DOHH2 (cell line): Measurements from ENCODE around the gene CARMIL1.

Source experiments
- H3F3A ChIP-seq: fragments of 200-600 bp; sonication (generic), shearing (Covaris generic); 2 replicates; pipeline ENCODE4 v1.6.0; 2016; ENCODE audit warnings: antibody characterized with exemption, mild to moderate bottlenecking; ENCODE audit not compliant: control insufficient read depth, insufficient read depth
- H3K27ac ChIP-seq: fragments of 200-600 bp; sonication (generic); 2 replicates; pipeline ENCODE4 v1.5.1; 2014; ENCODE audit warnings: low read depth, mild to moderate bottlenecking, low read length, moderate library complexity
- H3K27me3 ChIP-seq: fragments of 200-600 bp; sonication (generic); 2 replicates; pipeline ENCODE4 v1.6.1; 2014; ENCODE audit warnings: mild to moderate bottlenecking, low read length, mixed read lengths; ENCODE audit not compliant: control insufficient read depth
- H3K36me3 ChIP-seq: fragments of 200-600 bp; sonication (generic); 2 replicates; pipeline ENCODE4 v1.6.1; 2014; ENCODE audit warnings: mild to moderate bottlenecking, low read length, moderate library complexity, mixed read lengths; ENCODE audit not compliant: control insufficient read depth
- H3K4me1 ChIP-seq: fragments of 200-600 bp; sonication (generic); 2 replicates; pipeline ENCODE4 v1.6.1; 2014; ENCODE audit warnings: mild to moderate bottlenecking, low read length, mixed read lengths; ENCODE audit not compliant: control insufficient read depth
- H3K4me2 ChIP-seq: fragments of 200-600 bp; sonication (generic); 2 replicates; pipeline ENCODE4 v1.6.0; 2014; ENCODE audit warnings: mild to moderate bottlenecking, low read length, moderate library complexity
- H3K4me3 ChIP-seq: fragments of 200-600 bp; sonication (generic); 2 replicates; pipeline ENCODE4 v1.5.1; 2014; ENCODE audit warnings: mild to moderate bottlenecking, low read length, mixed read lengths
- H3K79me2 ChIP-seq: fragments of 200-600 bp; sonication (generic); 2 replicates; pipeline ENCODE4 v1.6.1; 2014; ENCODE audit warnings: mild to moderate bottlenecking, low read length, mixed read lengths; ENCODE audit not compliant: control insufficient read depth
- H3K9me2 ChIP-seq: fragments of 200-600 bp; sonication (generic); replicated peaks from 2 replicates; pipeline ENCODE4 v1.6.1; 2014; ENCODE audit warnings: mild to moderate bottlenecking, low read length, mixed read lengths; ENCODE audit not compliant: control insufficient read depth
- H3K9me3 ChIP-seq: fragments of 200-600 bp; sonication (generic); 2 replicates; pipeline ENCODE4 v1.6.1; 2014; ENCODE audit warnings: antibody characterized with exemption, low read length, mixed read lengths; ENCODE audit not compliant: control insufficient read depth, insufficient read depth
- H4K20me1 ChIP-seq: fragments of 200-600 bp; sonication (generic); 2 replicates; pipeline ENCODE4 v1.6.0; 2014; ENCODE audit warnings: low read depth, mild to moderate bottlenecking, antibody characterized with exemption, low read length, moderate library complexity; ENCODE audit not compliant: control insufficient read depth, insufficient read depth
- EZH2phosphoT487 ChIP-seq: fragments of 200-600 bp; sonication (generic); IDR thresholded peaks from 2 replicates; pipeline ENCODE4 v1.6.1; 2017; ENCODE audit warnings: borderline replicate concordance, mild to moderate bottlenecking, antibody characterized with exemption, low read length, moderate library complexity, mixed read lengths
- TF ChIP-seq, protein P1 (sequence below): fragments of 200-600 bp; sonication (generic); IDR thresholded peaks from one replicate; pipeline ENCODE4 v1.5.1; 2014; ENCODE audit warnings: antibody characterized with exemption, mild to moderate bottlenecking, low read depth, low read length; ENCODE audit not compliant: poor library complexity, severe bottlenecking

CARMIL1 gene

DNA sequence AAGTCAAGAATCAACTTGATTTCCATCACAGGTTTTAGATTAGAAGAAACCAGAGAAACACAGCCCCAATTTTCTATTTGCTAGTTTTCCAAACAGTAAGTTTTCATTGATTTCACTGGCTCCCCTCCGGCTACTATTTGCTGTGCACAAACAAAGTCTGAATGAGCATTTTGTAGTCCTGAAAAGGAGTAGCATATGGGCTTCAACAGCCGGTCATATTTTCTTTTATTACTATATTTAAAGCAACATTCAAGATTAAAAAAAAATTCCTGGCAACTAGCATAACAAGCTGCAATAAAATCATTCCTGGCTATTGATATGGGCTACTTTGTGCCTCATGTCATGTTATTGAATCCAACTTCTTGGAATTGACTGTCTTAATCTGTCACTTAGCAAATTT, 48.3 kb downstream of the CARMIL1 start:
- H3K36me3 ChIP-seq, result no peaks in the 10 kb centered on the region
- H3F3A ChIP-seq, result no peaks in the 10 kb centered on the region
- peaks cover 39% of the 10 kb centered on the region for H3K79me2 ChIP-seq
- no peak overlapping the region for H3K4me2 ChIP-seq
- H3K9me2 ChIP-seq, result no peaks in the 10 kb centered on the region
- TF ChIP-seq EZH2phosphoT487, result no peak
- TF ChIP-seq, protein P1, sequence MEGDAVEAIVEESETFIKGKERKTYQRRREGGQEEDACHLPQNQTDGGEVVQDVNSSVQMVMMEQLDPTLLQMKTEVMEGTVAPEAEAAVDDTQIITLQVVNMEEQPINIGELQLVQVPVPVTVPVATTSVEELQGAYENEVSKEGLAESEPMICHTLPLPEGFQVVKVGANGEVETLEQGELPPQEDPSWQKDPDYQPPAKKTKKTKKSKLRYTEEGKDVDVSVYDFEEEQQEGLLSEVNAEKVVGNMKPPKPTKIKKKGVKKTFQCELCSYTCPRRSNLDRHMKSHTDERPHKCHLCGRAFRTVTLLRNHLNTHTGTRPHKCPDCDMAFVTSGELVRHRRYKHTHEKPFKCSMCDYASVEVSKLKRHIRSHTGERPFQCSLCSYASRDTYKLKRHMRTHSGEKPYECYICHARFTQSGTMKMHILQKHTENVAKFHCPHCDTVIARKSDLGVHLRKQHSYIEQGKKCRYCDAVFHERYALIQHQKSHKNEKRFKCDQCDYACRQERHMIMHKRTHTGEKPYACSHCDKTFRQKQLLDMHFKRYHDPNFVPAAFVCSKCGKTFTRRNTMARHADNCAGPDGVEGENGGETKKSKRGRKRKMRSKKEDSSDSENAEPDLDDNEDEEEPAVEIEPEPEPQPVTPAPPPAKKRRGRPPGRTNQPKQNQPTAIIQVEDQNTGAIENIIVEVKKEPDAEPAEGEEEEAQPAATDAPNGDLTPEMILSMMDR, result no peak
- no peaks in the 10 kb centered on the region for H3K27me3 ChIP-seq
- no peaks in the 10 kb centered on the region; the same call in 1 of the 2 replicates for H3K9me3 ChIP-seq
- peaks cover 23% of the 10 kb centered on the region for H3K4me1 ChIP-seq
- H3K4me3 ChIP-seq, result no peak overlapping the region
- H3K27ac ChIP-seq, result no peak overlapping the region
- H4K20me1 ChIP-seq, result peaks cover 7% of the 10 kb centered on the region; the same call in 1 of the 2 replicates

DNA sequence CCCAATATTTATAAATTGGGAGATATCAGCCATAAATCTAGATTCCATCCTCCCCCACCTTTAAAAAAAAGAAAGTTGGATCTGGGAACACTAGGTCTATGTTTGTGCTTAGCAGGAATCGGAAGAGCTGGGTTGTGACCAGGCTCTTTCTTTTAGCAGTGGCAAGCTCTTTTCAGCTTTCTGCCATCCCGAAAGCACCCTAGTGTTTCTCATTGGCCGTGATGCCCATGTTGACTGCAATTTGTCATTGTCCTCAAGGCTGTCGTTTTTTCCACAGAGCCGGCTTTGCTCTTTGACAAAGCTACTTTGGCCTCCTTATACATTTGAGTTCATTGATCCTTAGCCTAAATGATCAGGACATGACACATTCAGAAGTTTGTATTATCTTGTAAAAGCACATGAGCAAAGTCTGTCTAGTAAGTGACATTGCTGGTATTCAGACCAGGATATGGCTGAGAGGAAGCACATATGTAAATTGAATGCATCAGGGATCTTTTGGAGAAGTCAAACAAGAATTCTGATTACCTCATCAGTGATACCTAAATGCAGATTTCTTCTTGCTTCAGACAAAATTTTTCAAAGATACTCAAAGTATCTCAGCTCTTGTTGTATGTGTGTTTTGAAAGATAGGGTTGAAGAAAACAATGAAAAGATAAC, 50.1 kb downstream of the CARMIL1 start:
- Histone ChIP-seq H4K20me1 (peaks cover 7% of the 10 kb centered on the region; the same call in 1 of the 2 replicates), H3K79me2 (peaks cover 48% of the 10 kb centered on the region), H3K4me1 (peaks cover 35% of the 10 kb centered on the region), H3K27ac (no peak overlapping the region), H3K9me2 (no peaks in the 10 kb centered on the region), H3K27me3 (no peaks in the 10 kb centered on the region), H3K4me2 (no peak overlapping the region), H3K4me3 (no peak overlapping the region), H3K36me3 (no peaks in the 10 kb centered on the region), H3F3A (no peaks in the 10 kb centered on the region), H3K9me3 (no peaks in the 10 kb centered on the region)
- no peak for TF ChIP-seq EZH2phosphoT487
- TF ChIP-seq, protein P1, result no peak

DNA sequence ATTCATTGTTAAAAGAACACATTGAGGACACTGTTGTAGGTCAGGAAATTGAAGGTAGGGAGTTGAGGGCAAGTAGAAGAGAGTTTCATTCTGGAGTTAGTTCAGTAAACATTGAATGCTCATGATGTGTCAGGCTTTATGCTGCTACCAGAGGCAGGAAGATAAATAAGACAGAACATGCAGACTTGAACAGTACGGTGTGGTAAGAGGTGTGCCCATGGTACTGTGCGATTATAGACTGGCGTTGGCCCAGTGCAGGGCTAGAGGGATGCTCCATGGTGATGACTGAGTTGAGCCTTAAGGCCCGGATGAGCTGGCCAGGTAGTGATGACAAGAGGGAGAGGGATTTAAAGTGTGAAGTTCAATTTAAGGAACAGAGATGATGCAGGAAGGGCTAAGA, 50.8 kb downstream of the CARMIL1 start:
- Histone ChIP-seq H3K9me3 (no peaks in the 10 kb centered on the region), H3K79me2 (peaks cover 43% of the 10 kb centered on the region), H3K27me3 (no peaks in the 10 kb centered on the region), H3K9me2 (no peaks in the 10 kb centered on the region), H3K36me3 (no peaks in the 10 kb centered on the region), H3K4me3 (no peak overlapping the region), H3K4me2 (no peak overlapping the region), H3F3A (no peaks in the 10 kb centered on the region), H3K27ac (no peak overlapping the region), H3K4me1 (peaks cover 42% of the 10 kb centered on the region), H4K20me1 (peaks cover 7% of the 10 kb centered on the region; the same call in 1 of the 2 replicates)
- TF ChIP-seq, protein P1, result no peak
- no peak for TF ChIP-seq EZH2phosphoT487
